ENCODE measurements around the gene TMPRSS11E. TPM values are rescaled to one million over a fixed set of nuclear protein-coding genes. Genes with fewer than 3 reads are reported as not detected.
"Not testable (repeated sequence)": the region's sequence is repeated elsewhere in the genome, so short reads cannot be mapped to it uniquely, and the experiment has no call there.

The TMPRSS11E gene, protein sequence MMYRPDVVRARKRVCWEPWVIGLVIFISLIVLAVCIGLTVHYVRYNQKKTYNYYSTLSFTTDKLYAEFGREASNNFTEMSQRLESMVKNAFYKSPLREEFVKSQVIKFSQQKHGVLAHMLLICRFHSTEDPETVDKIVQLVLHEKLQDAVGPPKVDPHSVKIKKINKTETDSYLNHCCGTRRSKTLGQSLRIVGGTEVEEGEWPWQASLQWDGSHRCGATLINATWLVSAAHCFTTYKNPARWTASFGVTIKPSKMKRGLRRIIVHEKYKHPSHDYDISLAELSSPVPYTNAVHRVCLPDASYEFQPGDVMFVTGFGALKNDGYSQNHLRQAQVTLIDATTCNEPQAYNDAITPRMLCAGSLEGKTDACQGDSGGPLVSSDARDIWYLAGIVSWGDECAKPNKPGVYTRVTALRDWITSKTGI
- total RNA-seq, result not detected
- long read RNA-seq, result 0 reads

DNA sequence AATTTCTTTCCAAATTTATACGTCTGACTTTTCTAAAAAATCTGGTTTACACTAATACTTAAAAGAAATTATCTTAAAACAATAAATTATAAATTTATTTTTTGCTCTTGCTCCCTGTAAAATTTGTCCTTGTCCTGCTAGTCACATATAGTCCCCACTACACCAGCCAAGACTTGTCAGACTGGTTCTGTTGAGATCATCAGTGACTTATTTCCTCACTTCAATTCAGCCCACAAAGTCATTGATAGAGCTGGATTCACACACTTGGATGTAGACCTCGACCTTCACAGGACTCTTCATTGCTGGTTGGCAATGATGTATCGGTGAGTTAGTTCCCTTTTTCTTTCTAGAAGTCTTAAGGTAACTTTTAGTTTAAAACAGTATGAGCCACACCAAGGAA, at the start of gene TMPRSS11E:
TMPRSS11E (plus strand) TSS at position 263 of the 400 bp plus-strand sequence; CDS start at position 313, 50 bp downstream.
- DNase-seq (ENCODE audit: missing footprints) (no peak), ATAC-seq (no peak)
- intact Hi-C loops (cut with DNase I), result no loop called here

DNA sequence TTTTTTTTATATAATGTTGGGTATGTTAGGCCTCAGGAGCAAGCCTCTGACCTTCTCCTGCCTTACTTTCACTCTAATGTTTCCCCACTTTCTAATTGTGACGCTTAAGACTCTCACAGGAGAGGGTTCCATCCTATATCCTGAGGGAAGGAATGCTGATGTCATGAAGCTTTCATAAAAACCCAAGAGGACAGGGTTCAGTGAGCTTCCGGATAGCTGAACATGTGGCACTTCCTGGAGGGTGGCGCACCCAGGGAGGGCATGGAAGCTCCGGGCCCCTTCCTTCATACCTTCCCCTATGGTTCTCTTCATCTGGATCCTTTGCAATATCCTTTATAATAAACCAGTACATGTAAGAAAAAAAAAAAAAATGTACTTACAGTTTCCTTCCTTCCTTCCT, 48.0 kb upstream of the TMPRSS11E start:
- intact Hi-C loops (cut with DNase I), result no loop called here
- no peak for DNase-seq (ENCODE audit: missing footprints)
- no peak for ATAC-seq

DNA sequence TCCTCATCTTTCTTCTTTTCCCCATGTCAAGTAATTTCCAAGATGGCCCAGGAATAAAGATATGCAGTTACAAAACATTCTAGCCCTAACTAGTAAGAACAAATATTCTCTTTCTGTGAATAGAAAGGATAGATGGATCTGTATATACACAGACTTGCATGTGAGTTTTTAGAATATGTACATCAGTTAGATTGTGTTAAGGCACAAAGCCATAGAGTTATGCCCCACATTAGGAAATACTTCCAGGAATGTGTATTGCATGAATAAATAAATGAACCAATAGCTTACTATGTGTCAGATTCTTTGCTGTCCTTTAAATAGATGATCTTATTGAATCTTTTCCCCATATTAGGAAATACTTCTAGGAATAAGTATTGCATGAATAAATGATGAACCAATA, 46.0 kb upstream of the TMPRSS11E start:
- DNase-seq (ENCODE audit: missing footprints) (no peak), ATAC-seq (no peak)
- intact Hi-C loops (cut with DNase I), result no loop called here

DNA sequence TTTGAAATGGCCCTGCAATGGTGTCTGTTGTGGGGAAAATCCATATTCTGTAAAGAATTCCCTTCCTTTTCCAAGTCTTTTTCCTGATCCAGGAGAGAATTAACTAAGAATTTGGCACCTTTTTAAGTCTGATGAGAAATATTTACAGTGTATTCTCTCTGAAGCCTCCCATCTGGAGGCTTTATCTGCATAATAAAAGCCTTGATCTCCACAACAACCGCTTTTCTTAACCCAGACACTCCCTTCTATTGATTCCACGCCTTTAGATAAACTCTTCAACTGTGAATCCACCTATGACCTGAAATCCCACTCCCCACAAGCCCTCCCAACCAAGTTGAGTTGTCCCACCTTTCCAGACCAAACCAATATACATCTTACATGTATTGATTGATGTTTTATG, 43.1 kb upstream of the TMPRSS11E start:
- intact Hi-C loops (cut with DNase I), result no loop called here
- no peak for DNase-seq (ENCODE audit: missing footprints)
- no peak for ATAC-seq

DNA sequence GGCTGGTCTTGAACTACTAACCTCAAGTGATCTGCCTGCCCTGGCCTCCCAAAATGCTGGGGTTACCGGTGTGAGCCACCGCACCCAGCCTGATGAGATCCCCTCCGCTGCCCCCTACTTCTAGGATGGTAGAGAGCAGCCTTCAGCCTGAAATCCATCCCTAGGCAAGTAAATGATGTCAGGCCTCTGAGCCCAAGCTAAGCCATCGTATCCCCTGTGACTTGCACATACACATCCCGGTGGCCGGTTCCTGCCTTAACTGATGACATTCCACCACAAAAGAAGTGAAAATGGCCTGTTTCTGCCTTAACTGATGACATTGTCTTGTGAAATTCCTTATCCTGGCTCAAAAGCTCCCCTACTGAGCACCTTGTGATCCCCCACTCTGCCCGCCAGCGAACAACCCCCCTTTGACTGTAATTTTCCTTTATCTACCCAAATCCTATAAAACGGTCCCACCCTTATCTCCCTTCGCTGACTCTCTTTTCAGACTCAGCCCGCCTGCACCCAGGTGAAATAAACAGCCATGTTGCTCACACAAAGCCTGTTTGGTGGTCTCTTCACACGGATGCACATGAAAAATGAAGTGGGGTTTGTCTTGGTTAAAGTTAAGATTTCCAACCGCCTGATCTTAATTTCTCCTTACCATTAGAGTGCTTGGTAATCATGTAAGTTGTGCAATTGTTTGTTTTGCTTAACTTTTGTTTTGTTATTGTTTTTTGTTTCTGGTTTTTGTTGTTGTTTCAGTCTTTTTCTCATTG, 41.4 kb upstream of the TMPRSS11E start:
- DNase-seq (ENCODE audit: missing footprints); ATAC-seq; intact Hi-C loops (cut with DNase I): not testable (repeated sequence)

DNA sequence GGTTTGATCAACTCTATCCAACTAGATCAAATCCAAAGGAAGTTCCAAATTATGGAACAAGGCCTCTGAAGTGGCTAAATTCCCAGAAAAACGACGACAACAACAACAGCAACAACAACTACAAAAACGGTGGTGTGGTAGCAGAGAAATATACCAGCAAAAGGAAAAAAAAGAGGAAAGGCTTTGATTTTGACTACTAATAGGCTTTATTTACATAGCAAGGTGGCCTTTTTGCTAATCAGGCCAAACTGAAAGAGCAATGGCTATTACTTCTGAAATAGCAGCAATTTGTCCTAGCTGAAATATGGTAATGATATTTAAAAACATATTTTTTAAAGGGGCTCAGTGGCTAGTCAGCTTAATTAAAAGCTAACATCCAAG, 40.8 kb upstream of the TMPRSS11E start:
- DNase-seq (ENCODE audit: missing footprints), result no peak
- intact Hi-C loops (cut with DNase I), result no loop called here
- no peak for ATAC-seq

DNA sequence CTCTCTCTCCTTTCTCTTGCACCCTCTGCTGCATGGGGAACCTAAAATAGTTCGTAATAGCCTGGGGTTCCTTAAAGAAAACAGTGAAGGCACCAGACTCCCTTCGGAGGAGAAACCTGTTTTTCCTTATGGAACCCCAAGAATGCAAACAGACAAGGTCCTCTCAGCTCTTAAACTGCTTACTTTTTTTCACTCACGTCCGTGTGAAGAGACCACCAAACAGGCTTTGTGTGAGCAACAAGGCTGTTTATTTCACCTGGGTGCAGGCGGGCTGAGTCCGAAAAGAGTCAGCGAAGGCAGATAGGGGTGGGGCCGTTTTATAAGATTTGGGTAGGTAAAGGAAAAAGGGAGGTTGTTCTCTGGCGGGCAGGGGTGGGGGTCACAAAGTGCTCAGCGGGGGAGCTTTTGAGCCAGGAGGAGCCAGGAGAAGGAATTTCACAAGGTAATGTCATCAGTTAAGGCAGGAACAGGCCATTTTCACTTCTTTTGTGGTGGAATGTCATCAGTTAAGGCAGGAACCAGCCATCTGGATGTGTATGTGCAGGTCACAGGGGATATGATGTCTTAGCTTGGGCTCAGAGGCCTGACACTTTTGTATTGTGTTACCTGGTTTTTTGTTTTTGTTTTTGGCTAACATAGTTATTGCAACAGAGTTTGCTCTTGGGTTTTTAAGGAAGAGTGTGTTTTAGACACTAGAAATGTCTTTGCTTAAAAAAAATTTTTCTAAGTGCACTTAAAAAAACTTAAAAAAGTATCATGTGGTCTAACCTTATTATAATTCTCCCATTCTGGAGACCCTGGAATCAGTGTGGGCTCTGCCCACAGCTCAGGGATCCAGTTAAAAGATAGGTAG, 40.0 kb upstream of the TMPRSS11E start:
- ATAC-seq; intact Hi-C loops (cut with DNase I); DNase-seq (ENCODE audit: missing footprints): not testable (repeated sequence)

DNA sequence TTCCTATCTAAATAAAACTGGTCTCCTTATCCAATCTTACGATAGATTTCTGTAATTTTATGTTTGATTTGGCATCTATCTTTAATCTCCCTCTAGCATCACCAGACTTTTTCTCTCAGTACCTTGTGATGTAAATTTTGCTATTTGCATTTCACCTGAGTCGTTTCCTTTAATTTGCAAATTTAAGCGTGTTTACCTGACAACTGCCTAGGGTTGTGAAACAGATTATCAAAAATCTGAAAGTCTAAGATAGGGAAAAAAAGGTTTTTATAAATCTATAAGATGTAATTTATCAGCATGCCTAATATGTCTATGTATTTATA, 39.4 kb upstream of the TMPRSS11E start:
- intact Hi-C loops (cut with DNase I), result no loop called here
- DNase-seq (ENCODE audit: missing footprints), result no peak
- ATAC-seq, result no peak

DNA sequence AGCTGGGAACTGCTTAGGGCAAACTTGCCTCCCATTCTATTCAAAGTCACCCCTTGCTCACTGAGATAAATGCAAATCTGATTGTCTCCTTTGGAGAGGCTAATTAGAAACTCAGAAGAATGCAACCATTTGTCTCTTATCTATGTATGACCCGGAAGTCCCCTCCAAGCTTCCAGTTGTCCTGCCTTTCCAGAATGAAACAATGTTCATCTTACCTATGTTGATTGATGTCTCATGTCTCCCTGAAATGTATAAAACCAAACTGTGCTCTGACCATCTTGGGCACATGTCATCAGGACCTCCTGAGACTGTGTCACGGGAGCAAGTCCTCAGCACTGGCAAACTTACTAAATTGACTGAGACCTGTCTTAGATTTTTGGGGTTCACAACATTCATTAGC, 37.1 kb upstream of the TMPRSS11E start:
- no peak for ATAC-seq
- intact Hi-C loops (cut with DNase I), result no loop called here
- DNase-seq (ENCODE audit: missing footprints), result no peak

DNA sequence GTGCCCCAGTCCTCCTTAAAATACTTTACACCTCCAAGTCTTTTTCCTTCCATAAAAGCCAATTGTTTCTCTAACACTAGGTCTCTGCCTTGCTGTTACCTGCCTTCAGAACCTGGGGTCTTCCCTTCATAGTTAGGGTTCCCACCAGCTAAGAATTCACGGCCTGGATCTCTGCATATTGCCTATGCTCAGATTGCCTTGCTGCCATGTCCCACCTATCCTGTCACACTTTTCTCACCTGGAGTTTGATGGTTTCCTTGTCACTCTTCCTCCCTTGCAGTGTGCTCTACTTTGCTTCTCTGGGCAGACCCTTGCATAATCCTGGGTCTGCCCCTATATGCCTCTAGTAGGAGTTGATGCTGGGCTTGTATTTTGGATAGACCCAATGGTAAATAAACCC, 36.6 kb upstream of the TMPRSS11E start:
- no peak for ATAC-seq
- intact Hi-C loops (cut with DNase I), result no loop called here
- DNase-seq (ENCODE audit: missing footprints), result no peak

DNA sequence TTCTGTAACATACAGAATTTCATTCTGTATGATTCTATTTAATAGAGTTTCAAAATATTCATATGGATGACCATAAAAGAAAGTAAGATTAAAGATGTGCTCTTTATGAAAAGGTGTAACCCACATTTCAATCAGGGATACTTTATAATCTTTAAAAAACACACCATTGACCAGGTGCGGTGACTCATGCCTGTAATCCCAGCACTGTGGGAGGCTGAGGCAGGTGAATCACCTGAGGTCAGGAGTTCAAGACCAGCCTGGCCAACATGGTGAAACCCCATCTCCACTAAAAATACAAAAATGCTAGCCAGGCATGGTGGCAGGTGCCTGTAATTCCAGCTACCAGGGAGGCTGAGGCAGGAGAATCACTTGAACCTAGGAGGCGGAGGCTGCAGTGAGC, 35.2 kb upstream of the TMPRSS11E start:
- DNase-seq (ENCODE audit: missing footprints); intact Hi-C loops (cut with DNase I); ATAC-seq: not testable (repeated sequence)

DNA sequence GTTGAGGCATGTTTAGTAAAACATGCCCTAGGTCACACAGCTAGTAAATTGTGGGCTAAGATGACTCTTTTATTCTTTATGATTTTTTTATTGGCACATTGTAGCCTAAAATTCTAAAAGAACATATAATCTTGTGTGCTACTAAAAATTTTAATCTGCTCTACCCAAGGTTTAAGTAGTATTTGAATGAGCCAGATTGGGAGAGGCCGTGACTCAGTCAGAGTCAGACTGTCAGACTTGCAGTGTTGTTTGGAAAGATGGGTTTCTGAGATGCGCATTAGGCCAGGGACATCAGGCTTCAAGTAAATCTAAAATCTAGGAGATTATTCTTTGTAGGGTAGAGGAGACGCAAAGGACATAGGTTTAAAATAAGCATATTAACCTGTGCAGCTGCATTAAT, 30.7 kb upstream of the TMPRSS11E start:
- intact Hi-C loops (cut with DNase I), result no loop called here
- ATAC-seq (no peak), DNase-seq (ENCODE audit: missing footprints) (no peak)

DNA sequence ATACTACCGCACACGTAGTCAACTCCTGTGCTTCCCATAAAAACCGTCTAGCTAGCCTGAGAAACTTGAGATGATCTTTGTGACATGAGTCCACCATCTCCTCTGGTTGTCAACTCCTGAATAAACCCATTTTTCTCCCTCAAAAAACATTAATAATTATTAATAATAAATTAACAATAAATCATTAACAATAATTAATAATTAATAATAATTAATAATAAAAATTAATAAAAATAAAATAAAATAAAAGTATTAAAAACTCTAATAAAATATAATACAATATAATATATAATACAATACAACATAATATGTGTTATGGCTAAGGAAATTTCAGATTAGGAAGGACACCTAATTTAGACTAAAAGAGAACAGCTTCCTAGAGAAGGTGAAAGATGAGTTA, 20.7 kb upstream of the TMPRSS11E start:
- intact Hi-C loops (cut with DNase I), result no loop called here
- no peak for DNase-seq (ENCODE audit: missing footprints)
- ATAC-seq, result no peak

DNA sequence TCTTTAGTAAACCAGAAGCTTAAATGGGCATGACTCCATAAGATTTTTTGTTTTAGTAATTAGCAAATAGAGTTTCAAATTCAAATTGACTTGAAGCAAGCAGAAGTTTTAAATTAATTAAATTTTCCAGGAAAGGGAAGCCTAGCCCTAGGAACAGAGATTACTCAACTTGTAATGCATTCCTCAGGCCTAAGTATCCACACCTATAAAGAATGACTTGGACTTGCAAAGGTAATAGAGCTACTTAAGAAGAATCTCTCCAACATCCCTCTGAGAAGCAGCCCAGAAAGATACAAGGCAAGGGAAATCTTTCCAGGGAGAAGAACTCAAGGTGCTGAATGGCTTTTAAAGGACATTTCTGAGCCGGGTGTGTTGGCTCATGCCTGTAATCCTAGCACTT, 16.9 kb upstream of the TMPRSS11E start:
- no peak for ATAC-seq
- DNase-seq (ENCODE audit: missing footprints), result no peak
- intact Hi-C loops (cut with DNase I), result no loop called here

DNA sequence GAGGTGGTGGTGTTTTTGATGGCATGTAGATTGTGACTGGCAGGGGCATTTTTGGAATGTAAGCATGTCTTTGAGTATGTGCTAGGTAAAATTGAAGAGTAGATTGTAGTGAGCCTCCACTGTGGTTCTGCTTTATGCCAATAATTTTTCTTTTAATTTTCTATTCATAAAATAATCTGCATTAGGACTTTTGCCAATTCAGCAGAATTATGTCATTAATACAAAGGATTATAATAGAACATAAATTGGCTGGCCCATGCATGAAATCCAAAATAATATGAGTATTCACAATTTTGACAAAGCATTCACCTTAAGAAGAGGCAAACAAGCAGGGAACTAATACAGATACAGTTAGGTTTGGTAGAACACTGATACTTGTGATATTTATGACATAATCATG, 14.9 kb upstream of the TMPRSS11E start:
- ATAC-seq, result no peak
- intact Hi-C loops (cut with DNase I), result no loop called here
- DNase-seq (ENCODE audit: missing footprints), result no peak

DNA sequence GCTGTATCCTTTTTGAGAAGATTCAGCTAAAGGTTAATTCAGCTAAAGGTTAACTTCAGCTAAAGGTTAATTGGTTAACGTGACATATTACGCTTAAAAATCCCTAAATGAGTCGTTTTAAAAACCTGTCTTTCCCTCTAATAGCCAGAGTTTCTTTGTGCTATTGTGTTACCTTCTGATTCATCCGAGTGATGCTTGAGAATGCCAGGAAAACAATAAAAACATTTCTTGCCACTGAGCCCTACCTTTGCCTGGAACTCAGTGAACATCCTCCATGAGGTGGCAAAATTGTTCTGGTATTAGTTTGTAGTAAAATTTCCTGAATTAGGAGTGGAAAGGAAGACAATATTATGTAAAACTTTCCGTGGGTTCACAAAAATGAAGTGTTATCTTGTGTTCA, 13.7 kb upstream of the TMPRSS11E start:
- intact Hi-C loops (cut with DNase I), result no loop called here
- DNase-seq (ENCODE audit: missing footprints), result no peak
- ATAC-seq, result no peak

DNA sequence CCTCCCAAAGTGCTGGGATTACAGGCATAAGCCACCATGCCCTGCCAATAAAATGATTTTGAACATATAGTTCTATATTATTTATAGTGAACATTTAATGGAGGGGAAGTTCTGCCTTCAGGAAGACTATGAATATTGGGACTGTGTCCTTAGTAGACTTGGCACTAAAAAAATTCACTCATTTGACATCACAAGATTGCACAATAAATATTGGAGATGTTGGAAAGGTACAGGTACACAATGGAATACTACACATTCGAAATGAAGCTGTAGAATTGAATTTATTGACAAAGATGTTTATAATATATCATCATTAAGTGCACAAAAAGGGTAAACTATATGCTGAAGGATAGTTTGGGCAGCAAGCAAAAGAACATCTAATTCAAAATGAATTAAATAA, 13.0 kb upstream of the TMPRSS11E start:
- intact Hi-C loops (cut with DNase I), result no loop called here
- ATAC-seq (no peak), DNase-seq (ENCODE audit: missing footprints) (no peak)

DNA sequence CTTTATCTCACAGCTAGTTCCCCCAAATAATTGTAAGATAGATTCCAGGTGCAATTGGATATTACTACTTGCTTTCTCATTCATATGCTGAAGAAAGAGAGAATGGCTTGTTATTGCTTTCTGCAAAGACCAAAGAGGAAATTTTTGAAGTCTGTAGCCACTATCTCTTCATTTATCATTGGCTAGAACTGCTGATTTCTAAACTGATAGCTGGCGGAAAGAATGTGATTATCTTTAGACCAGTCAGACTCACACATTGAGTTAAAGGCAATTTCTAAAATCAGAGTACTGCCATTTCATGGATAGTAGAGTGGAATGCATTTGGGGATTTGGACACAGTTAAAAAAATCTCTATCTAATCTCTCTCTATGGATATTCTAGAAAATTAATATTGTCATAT, 12.4 kb upstream of the TMPRSS11E start:
- ATAC-seq (no peak), DNase-seq (ENCODE audit: missing footprints) (no peak)
- intact Hi-C loops (cut with DNase I), result no loop called here

DNA sequence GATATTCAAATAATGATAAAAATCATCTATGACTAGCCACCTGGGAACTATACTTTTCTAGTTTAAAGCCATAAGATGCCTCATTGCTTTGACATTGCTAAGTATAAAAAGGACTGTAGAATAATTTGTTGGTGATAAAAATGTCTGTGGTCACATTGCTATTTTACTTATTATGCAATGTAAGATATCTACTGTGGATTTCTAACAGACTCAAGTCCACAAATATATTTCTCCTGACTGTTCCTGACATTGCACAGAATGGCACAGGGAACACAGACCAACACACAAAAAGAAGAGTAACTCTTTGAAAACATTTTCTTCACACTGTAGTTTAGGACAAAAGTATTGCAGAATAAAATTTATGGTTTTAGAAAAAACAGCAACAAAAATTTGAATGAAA, 2.2 kb upstream of the TMPRSS11E start:
- ATAC-seq (no peak), DNase-seq (ENCODE audit: missing footprints) (no peak)
- intact Hi-C loops (cut with DNase I), result no loop called here
